Stimulated activated CD8-positive, alpha-beta memory T cell treated with anti-CD3 and anti-CD28 coated beads, Interleukin-12 subunit alpha, Interleukin-12 subunit beta, amount 100 ng/mL, for 4 hours (primary cell): ENCODE data around the gene CCDC43.
"Not testable (repeated sequence)": the region's sequence is repeated elsewhere in the genome, so short reads cannot be mapped to it uniquely, and the experiment has no call there.

Experiments
- DNase-seq: peaks from one replicate; pipeline ENCODE4 v3.0.0-alpha.2; 2020; ENCODE audit warnings: low read depth

The CCDC43 gene

GRCh38 chr17:44666006-44666405 is 23.6 kb downstream of the CCDC43 start:
- no peak for DNase-seq

- no peak for DNase-seq
These were observed 24.7 kb downstream of the CCDC43 start for GRCh38 chr17:44664867-44665266.

- no peak for DNase-seq
These were observed 26.5 kb downstream of the CCDC43 start for GRCh38 chr17:44663095-44663494.

- no peak for DNase-seq
These were observed 27.7 kb downstream of the CCDC43 start for GRCh38 chr17:44661835-44662234.

GRCh38 chr17:44655983-44656710 is 33.4 kb downstream of the CCDC43 start, which contains the start of gene MEIOC:
MEIOC (plus strand) TSS chr17:44656468; CDS start chr17:44656614, 146 bp downstream.
- peak; percentile 1 for DNase-seq

GRCh38 chr17:44653954-44654353 is 35.6 kb downstream of the CCDC43 start:
- DNase-seq: no peak

GRCh38 chr17:44653384-44653783 is 36.2 kb downstream of the CCDC43 start:
- no peak for DNase-seq

- no peak for DNase-seq
These were observed 36.8 kb downstream of the CCDC43 start for GRCh38 chr17:44652727-44653126.

- no peak for DNase-seq
These were observed 38.3 kb downstream of the CCDC43 start for GRCh38 chr17:44651228-44651627.

- no peak for DNase-seq
These were observed 40.6 kb downstream of the CCDC43 start for GRCh38 chr17:44648963-44649362.

- DNase-seq: no peak
These were observed 41.8 kb downstream of the CCDC43 start for GRCh38 chr17:44647736-44648135.

- DNase-seq: no peak
These were observed 43.3 kb downstream of the CCDC43 start for GRCh38 chr17:44646280-44646679.

GRCh38 chr17:44645341-44645740 is 44.2 kb downstream of the CCDC43 start:
- no peak for DNase-seq

GRCh38 chr17:44642834-44643233 is 46.7 kb downstream of the CCDC43 start:
- DNase-seq: no peak

GRCh38 chr17:44637066-44637465 is 52.5 kb downstream of the CCDC43 start:
- DNase-seq: no peak

- DNase-seq: no peak
These were observed 53.0 kb downstream of the CCDC43 start for GRCh38 chr17:44636562-44636961.

GRCh38 chr17:44634401-44634800 is 55.2 kb downstream of the CCDC43 start:
- DNase-seq: not testable (repeated sequence)

GRCh38 chr17:44633998-44634397 is 55.6 kb downstream of the CCDC43 start:
- DNase-seq: no peak

- no peak for DNase-seq
These were observed 58.9 kb downstream of the CCDC43 start for GRCh38 chr17:44630703-44631102.

GRCh38 chr17:44629314-44629713 is 60.3 kb downstream of the CCDC43 start:
- DNase-seq: no peak

GRCh38 chr17:44628243-44629188 is 61.1 kb downstream of the CCDC43 start:
- no peak for DNase-seq

- no peak for DNase-seq
These were observed 61.9 kb downstream of the CCDC43 start for GRCh38 chr17:44627513-44628242.
